WI38 (cell line): ENCODE results near the gene YTHDF2.
"Not testable (repeated sequence)": the region's sequence is repeated elsewhere in the genome, so short reads cannot be mapped to it uniquely, and the experiment has no call there.

ENCODE experiments used
- H3K4me3 ChIP-seq: 2 replicates; pipeline ENCODE4 v1.5.1; 2011; ENCODE audit warnings: low read depth, mild to moderate bottlenecking, control low read depth, low read length
- CTCF ChIP-seq: IDR thresholded peaks from 2 replicates; pipeline ENCODE4 v1.5.1; 2012; ENCODE audit warnings: low read depth, mild to moderate bottlenecking, control low read depth, low read length

Gene YTHDF2

GRCh38 chr1:28779751-28780408 is 43.1 kb downstream of the YTHDF2 start:
- TF ChIP-seq CTCF: no peak
- no peak overlapping the region for H3K4me3 ChIP-seq

DNA sequence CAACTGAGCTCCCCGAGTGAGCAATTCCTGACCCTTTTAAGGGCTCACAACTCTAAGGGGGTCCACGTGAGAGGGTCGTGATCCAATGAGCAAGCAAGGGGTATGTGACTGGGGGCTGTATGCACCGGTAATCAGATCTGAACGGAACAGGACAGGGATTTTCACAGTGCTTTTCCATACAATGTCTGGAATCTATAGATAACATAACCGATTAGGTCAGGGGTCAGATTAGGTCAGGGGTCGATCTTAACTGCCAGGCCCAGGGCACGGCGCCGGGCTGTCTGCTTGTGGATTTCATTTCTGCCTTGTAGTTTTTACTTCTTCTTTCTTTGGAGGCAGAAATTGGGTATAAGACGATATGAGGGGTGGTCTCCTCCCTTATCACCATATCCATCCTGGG is 44.6 kb downstream of the YTHDF2 start:
- no peak for TF ChIP-seq CTCF
- H3K4me3 ChIP-seq: no peak overlapping the region

- no peak for TF ChIP-seq CTCF
- no peak overlapping the region for H3K4me3 ChIP-seq
Observed at GRCh38 chr1:28782011-28782410, 45.3 kb downstream of the YTHDF2 start.

GRCh38 chr1:28783363-28783762 is 46.6 kb downstream of the YTHDF2 start:
- H3K4me3 ChIP-seq: no peak overlapping the region
- TF ChIP-seq CTCF: no peak

- H3K4me3 ChIP-seq: no peak overlapping the region
- no peak for TF ChIP-seq CTCF
Observed at GRCh38 chr1:28789412-28789811, 52.7 kb downstream of the YTHDF2 start.

DNA sequence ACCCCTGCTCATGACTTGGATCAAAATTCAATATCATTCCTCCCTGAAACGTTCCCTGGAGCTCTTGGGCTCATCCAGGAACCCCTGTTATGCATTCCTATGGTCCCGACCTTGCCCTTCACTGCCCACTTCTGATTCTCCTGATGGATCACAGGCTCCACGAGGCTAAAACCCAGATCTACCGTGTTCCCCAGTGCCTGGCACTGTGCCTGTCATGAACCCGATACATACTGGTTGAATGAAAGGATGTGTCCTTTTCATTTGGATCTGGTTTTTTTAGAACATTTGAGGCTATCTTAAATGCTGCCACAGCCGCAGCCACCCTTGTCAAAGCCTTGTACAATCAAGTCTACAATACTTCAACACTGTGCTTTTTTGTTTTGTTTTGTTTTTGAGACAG is 53.1 kb downstream of the YTHDF2 start:
- no peak for TF ChIP-seq CTCF
- H3K4me3 ChIP-seq: no peak overlapping the region

DNA sequence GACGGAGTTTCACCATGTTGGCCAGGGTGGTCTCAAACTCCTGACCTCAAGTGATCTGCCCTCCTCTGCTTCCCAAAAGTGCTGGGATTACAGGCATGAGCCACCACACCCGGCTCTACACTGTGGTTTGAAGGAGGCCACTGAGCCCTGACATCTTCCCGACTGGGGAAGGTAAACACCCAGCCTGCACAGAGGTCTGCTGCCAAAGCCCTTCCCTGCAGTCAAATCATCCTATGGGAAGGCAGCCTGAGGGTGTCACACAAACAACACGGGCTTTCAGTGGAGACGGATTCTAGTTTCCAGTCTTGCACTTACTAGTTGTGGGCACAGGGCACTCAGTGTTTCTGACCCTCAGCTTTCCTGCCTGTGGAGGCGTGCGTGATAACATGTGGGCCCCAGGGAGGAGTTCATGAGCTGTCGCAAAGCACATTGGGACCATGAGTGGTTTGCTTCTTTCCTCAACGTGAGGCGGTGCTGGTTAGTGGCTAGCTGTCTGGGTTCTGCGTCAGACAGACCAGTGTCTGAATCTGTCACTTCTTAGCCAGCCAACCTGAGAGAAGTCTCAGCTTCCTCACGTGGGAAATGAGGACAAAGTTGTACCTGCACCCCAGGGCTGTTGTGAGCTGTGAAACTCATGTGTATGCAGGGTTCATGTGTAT is 53.8 kb downstream of the YTHDF2 start:
- TF ChIP-seq CTCF: no peak
- no peak overlapping the region for H3K4me3 ChIP-seq

- H3K4me3 ChIP-seq: not testable (repeated sequence)
Observed at GRCh38 chr1:28791929-28792328, 55.2 kb downstream of the YTHDF2 start.
